HCT116 (cell line): ENCODE data around the gene TRDMT1. TPM values are rescaled to one million over a fixed set of nuclear protein-coding genes. Genes with fewer than 3 reads are reported as not detected.

Source experiments
- CBX3 ChIP-seq: IDR thresholded peaks from 2 replicates; pipeline ENCODE4 v1.6.1; 2012; ENCODE audit warnings: low read depth
- CTCF ChIP-seq, 3 experiments: fragments of 200-600 bp in 1 of 3; sonication (generic) in 1 of 3; IDR thresholded peaks in 2 of 3; conservative IDR thresholded peaks in 1 of 3; 2 replicates each; pipeline ENCODE4 v1.5.1; 2012 to 2017; ENCODE audit warnings: low read depth in 2 of 3, low read length in 2 of 3, antibody characterized with exemption in 1 of 3, borderline replicate concordance in 1 of 3, control low read depth in 1 of 3, mild to moderate bottlenecking in 1 of 3, mixed read lengths in 1 of 3, mixed run types in 1 of 3, moderate library complexity in 1 of 3; ENCODE audit not compliant: insufficient read depth in 1 of 3
- EGR1 ChIP-seq: IDR thresholded peaks from 2 replicates; pipeline ENCODE4 v1.6.1; 2012; ENCODE audit warnings: low read depth
- POLR2AphosphoS5 ChIP-seq: IDR thresholded peaks from 2 replicates; pipeline ENCODE4 v1.6.1; 2011; ENCODE audit warnings: mild to moderate bottlenecking, low read depth, low read length, moderate library complexity
- RAD21 ChIP-seq: IDR thresholded peaks from 2 replicates; pipeline ENCODE4 v1.6.1; 2012; ENCODE audit warnings: low read depth, mild to moderate bottlenecking
- REST ChIP-seq: IDR thresholded peaks from 2 replicates; pipeline ENCODE4 v1.6.1; 2012; ENCODE audit warnings: low read depth
- SP1 ChIP-seq: IDR thresholded peaks from 2 replicates; pipeline ENCODE4 v1.6.1; 2012; ENCODE audit warnings: low read depth
- SRF ChIP-seq: IDR thresholded peaks from 2 replicates; pipeline ENCODE4 v1.6.1; 2012; ENCODE audit warnings: low read depth
- TCF7L2 ChIP-seq: IDR thresholded peaks from 2 replicates; pipeline ENCODE4 v1.7.0; 2011; ENCODE audit warnings: borderline replicate concordance, inconsistent platforms; ENCODE audit not compliant: insufficient read depth, insufficient read length; ENCODE audit errors: extremely low read depth
- YY1 ChIP-seq: IDR thresholded peaks from 2 replicates; pipeline ENCODE4 v1.6.1; 2011; ENCODE audit warnings: low read length, low read depth, moderate library complexity, mild to moderate bottlenecking; ENCODE audit not compliant: insufficient replicate concordance; ENCODE audit errors: extremely low read depth
- ZFX ChIP-seq: fragments of 450-650 bp; IDR thresholded peaks from 2 replicates; pipeline ENCODE4 v1.6.1; 2017
- total RNA-seq: library from RNA; stranded (reverse); gene quantifications from one replicate; pipeline ENCODE4 v1.2.1, GENCODE V29; 2021; ENCODE audit not compliant: unreplicated experiment

Gene TRDMT1
- total RNA-seq, 1 experiment from 2014 or later: 8.6 TPM

- TF ChIP-seq CTCF (IDR thresholded peaks at IDR 0.05 in 2 of 3, conservative IDR thresholded peaks at IDR 0.05 in 1 of 3; ENCODE audit: borderline replicate concordance in 1 of 3, insufficient read depth in 1 of 3, low read depth in 2 of 3, low read length in 2 of 3): no peak
- peak; percentile 78 for TF ChIP-seq TCF7L2
- TF ChIP-seq EGR1: no peak
- TF ChIP-seq REST: no peak
- TF ChIP-seq YY1: no peak
- peak; percentile 86 for TF ChIP-seq SP1
- peak; percentile 61 for TF ChIP-seq CBX3
- 0 out of 2 replicates have a peak, but pooled peaks have one; percentile 8 for TF ChIP-seq ZFX
- peak; percentile 16; the same call in 1 of the 2 replicates for TF ChIP-seq RAD21
- peak; percentile 43; the same call in 1 of the 2 replicates for TF ChIP-seq POLR2AphosphoS5
- no peak; the same call in 1 of the 2 replicates for TF ChIP-seq SRF
These were observed 14.9 kb upstream of the TRDMT1 start (continued) for GRCh38 chr10:17216217-17216900.
